ENCODE results near the gene SF3A2.
A peak's percentile ranks its signal among the peaks of the same experiment; 100 is the strongest.

Gene SF3A2

GRCh38 chr19:2207991-2208860 is 28.4 kb upstream of the SF3A2 start:
- peak; percentile 44 for DNase-seq (ENCODE audit: low spot score)

DNA sequence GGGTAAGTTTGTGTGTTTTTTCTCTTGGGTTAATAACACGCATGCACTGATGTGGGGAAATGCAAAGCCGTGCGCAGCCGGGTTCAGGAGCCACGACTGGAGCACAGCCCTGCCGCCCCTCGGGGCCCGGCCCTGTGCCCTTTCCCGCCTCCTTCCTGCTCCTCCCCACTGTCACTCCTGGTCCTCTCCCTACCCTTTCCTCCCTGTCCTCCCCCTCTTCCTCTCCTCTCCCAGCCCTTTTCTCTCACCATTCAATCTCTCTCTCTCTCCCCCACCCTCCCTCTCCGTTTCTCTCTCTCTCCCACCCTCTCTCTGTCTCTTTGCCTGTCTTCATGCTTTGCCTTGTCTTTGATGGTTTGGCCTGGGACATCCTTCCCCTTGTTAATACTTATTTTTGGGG is 27.6 kb upstream of the SF3A2 start:
- no peak for DNase-seq (ENCODE audit: low spot score)

GRCh38 chr19:2209408-2209807 is 27.2 kb upstream of the SF3A2 start:
- DNase-seq (ENCODE audit: low spot score): no peak

- DNase-seq (ENCODE audit: low spot score): no peak
Observed at GRCh38 chr19:2210206-2210605, 26.4 kb upstream of the SF3A2 start.

- no peak for DNase-seq (ENCODE audit: low spot score)
Observed at GRCh38 chr19:2210987-2211740, 25.5 kb upstream of the SF3A2 start.

DNA sequence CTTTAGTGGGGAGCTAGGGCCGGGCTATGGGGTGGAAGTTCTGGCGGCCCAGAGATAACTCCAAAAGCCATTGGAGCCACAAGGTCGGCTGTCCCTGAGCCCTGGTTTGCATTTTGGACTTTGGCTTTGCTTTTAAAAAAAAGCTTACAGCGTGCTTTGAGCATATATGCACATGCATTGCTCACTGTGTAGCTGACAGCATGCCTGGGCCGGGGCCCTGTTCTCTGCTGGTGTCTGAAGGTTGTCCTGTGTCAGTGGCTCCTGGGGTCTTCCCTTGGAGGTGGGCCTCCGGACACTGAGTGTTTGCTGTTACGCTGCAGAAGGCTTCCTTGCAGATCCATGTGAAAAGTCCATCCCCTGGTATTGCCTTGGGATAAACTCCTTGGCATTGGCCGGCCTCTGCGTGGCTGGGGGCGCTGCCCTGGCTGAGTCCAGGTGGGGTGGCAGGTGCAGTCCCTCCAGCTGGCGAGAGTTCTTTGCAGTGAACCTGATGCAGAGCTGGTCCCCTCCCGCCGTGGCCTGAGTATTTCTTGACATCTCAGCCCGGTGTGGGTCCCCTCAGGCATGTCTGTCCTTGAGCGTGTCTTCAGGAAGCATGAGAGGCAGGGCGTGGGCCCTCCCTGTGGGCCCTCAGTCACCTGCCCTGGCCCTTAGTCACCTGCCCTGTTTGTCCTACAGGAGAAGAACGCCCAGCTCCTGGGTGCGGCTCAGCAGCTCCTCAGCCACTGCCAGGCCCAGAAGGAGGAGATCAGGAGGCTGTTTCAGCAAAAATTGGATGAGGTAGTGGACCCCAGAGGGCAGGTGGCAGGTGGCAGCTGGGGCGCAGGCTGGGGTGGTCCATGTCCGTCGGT is 23.5 kb upstream of the SF3A2 start:
- no peak for DNase-seq (ENCODE audit: low spot score)

- DNase-seq (ENCODE audit: low spot score): no peak
Observed at GRCh38 chr19:2213799-2214198, 22.8 kb upstream of the SF3A2 start.

GRCh38 chr19:2214251-2214650 is 22.4 kb upstream of the SF3A2 start:
- DNase-seq (ENCODE audit: low spot score): no peak

DNA sequence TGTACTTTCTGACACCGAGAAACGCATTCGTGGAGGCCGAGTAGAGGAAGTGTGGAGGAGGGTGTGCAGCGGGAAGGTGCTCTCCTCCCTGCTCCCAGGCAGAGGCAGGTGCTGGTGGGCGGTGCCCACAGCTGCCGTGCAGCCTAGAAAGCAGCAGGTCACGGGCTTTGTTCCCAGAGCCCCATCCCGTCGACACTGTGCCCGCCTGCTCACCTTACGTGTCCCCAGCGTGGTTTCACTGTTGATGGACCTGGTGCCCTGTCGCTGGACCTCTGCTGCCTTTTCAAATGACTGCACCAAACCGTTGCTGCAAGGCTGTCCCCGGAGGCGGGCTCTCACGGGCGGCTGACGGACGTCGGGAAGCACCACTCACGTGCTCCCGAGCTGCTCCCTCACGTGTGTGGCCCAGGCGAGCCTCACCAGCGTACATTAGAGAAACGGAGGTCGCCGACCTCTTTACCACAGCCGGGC is 21.3 kb upstream of the SF3A2 start:
- no peak for DNase-seq (ENCODE audit: low spot score)

- no peak for DNase-seq (ENCODE audit: low spot score)
Observed at GRCh38 chr19:2216361-2217225, 20.0 kb upstream of the SF3A2 start.

GRCh38 chr19:2217591-2217990 is 19.0 kb upstream of the SF3A2 start:
- DNase-seq (ENCODE audit: low spot score): no peak

DNA sequence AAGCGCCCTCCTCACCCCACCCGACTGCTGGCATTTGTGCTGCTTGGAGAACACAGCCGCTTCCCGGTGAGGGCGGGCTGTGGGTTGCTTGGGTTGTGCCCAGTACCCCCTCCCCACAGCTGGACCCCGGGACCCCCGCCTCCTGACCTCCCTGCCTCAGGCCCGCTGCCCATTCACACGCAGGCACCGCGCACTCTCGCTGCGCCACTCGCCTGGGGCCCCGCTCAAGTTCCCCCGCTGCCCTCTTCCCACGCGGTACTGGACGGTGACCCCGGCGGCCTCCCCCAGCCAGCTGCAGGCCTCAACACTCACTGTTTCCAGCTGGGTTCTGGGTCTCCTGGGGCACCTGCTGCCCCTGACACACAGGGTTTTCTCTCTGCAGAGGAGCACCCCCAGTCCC is 16.9 kb upstream of the SF3A2 start:
- DNase-seq (ENCODE audit: low spot score): no peak

GRCh38 chr19:2221250-2221831 is 15.3 kb upstream of the SF3A2 start:
- no peak for DNase-seq (ENCODE audit: low spot score)

GRCh38 chr19:2221918-2222317 is 14.7 kb upstream of the SF3A2 start:
- DNase-seq (ENCODE audit: low spot score): no peak

DNA sequence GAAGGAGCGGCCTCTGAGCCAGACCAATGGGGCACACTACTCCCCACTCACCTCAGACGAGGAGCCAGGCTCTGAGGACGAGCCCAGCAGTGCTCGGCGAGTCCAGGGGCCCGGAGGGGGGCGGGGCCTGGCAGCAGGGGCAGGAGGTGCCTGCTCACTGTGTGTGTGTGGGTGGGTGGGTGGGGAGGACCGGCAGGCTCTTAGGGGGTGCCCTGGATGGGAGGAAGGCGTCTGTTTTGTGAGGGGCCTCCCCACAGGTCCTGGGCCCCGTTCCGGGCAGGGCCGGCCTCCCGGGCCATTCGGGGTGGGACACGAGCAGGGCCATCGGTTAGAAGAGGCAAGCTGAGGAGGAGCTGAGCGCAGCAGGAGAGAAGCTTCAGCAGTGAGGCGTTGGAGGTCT is 13.2 kb upstream of the SF3A2 start:
- DNase-seq (ENCODE audit: low spot score): no peak

DNA sequence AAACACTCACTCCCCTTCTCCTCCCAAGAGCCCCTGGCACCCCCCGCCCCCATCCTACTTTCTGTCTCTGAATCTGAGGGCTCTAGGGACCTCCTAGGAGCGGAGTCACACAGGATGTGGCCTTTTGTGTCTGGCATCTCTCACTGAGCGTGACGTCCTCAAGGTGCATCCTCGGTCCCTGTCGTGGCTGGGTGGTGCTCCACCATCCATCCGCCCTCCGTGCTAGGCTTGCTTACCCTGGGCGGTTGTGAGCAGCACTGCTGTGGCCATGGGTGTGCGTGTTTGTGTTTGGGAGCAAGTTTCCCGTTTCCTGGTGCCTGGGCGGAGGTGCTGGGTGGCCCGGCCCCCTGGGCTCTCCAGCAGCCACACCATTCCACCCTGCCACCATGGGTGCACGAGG is 12.7 kb upstream of the SF3A2 start:
- no peak for DNase-seq (ENCODE audit: low spot score)

- no peak for DNase-seq (ENCODE audit: low spot score)
Observed at GRCh38 chr19:2224754-2225349, 11.8 kb upstream of the SF3A2 start.

GRCh38 chr19:2225415-2226050 is 11.1 kb upstream of the SF3A2 start:
- DNase-seq (ENCODE audit: low spot score): no peak

- no peak for DNase-seq (ENCODE audit: low spot score)
Observed at GRCh38 chr19:2226051-2226839, 10.4 kb upstream of the SF3A2 start.
